ENCODE measurements around the gene MAN2B2.

DNA sequence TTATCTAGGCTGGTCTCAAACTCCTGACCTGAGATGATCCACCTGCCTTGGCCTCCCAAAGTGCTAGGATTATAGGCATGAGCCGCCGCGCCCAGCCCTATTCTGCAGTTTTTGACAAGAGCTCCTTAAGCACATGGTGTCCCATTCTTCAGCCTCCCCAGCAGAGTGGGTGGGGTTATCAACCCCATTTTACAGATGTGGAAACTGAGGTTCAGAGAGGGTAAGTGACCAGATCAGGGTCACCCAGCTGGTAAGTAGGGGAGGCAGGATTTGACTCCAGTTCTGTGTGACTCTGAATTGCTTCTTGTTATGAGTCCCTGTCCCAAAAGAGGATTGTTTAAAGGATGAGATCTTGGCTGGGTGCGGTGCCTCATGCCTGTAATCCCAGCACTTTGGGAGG is 14.5 kb downstream of the MAN2B2 start:
- TF ChIP-seq POLR2A (IDR thresholded peaks at IDR 0.05; ENCODE audit: low read depth, low read length), result no peak
- no peak for TF ChIP-seq POLR2AphosphoS5 (IDR thresholded peaks at IDR 0.05; ENCODE audit: low read depth, low read length)
- TF ChIP-seq TAF1 (IDR thresholded peaks at IDR 0.05; ENCODE audit: borderline replicate concordance, low read depth, low read length), result no peak
